RWPE2 (cell line): ENCODE results near the gene SATB2.

ENCODE experiments used
- ATAC-seq: fragments of 200-7000 bp; cut with Tn5 transposase; 3 replicates; pipeline ENCODE4 v1.9.1; 2021; ENCODE audit warnings: low read depth
- DNase-seq: peaks from one replicate; pipeline ENCODE4 v3.0.0-alpha.2; 2020; ENCODE audit warnings: low spot score
- H3K27ac ChIP-seq: fragments of 450-650 bp; 2 replicates; pipeline ENCODE4 v1.5.1; 2017; ENCODE audit warnings: mild to moderate bottlenecking; ENCODE audit not compliant: poor library complexity, severe bottlenecking
- H3K27me3 ChIP-seq: fragments of 250-450 bp; sonication (Bioruptor Pico); 2 replicates; pipeline ENCODE4 v1.5.1; 2021; ENCODE audit warnings: mild to moderate bottlenecking, moderate library complexity; ENCODE audit not compliant: insufficient read depth, poor library complexity, severe bottlenecking
- H3K36me3 ChIP-seq: fragments of 250-450 bp; sonication (Bioruptor Pico); 2 replicates; pipeline ENCODE4 v1.5.1; 2020; ENCODE audit warnings: low read depth, mild to moderate bottlenecking, moderate library complexity
- H3K4me1 ChIP-seq: fragments of 250-450 bp; sonication (Bioruptor Pico); 2 replicates; pipeline ENCODE4 v1.5.1; 2021; ENCODE audit warnings: mild to moderate bottlenecking, moderate library complexity; ENCODE audit not compliant: insufficient read depth, poor library complexity, severe bottlenecking
- H3K4me3 ChIP-seq: fragments of 250-450 bp; sonication (Bioruptor Pico); 2 replicates; pipeline ENCODE4 v1.5.1; 2021; ENCODE audit warnings: mild to moderate bottlenecking, moderate library complexity; ENCODE audit not compliant: severe bottlenecking
- H3K9me3 ChIP-seq: fragments of 250-450 bp; sonication (Bioruptor Pico); 2 replicates; pipeline ENCODE4 v1.5.1; 2021; ENCODE audit warnings: mild to moderate bottlenecking, moderate library complexity; ENCODE audit not compliant: severe bottlenecking
- TF ChIP-seq, protein P1 (sequence below): fragments of 450-650 bp; IDR thresholded peaks from one replicate; pipeline ENCODE4 v1.5.1; 2017; ENCODE audit warnings: mild to moderate bottlenecking, moderate library complexity; ENCODE audit not compliant: poor library complexity, severe bottlenecking

SATB2 gene

DNA sequence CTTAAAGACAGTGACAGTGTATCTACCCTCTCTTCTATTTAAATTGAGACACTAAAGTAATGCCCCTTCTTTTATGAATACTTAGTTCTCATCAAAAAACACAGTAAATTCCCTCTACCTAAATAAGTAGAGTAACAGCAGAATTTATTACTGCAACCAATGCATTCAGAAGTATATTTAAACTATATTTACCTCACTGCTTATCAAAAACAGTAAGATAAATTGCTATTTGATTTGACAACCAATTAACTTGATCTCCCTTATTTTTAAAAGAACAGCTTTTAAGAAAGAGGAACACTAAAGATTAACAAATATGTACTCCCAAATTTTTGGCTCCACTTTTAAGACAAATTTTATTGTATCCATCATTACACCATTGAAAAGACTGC is 4.8 kb downstream of the SATB2 start:
- no peak overlapping the region for H3K4me3 ChIP-seq
- ATAC-seq: no peak

DNA sequence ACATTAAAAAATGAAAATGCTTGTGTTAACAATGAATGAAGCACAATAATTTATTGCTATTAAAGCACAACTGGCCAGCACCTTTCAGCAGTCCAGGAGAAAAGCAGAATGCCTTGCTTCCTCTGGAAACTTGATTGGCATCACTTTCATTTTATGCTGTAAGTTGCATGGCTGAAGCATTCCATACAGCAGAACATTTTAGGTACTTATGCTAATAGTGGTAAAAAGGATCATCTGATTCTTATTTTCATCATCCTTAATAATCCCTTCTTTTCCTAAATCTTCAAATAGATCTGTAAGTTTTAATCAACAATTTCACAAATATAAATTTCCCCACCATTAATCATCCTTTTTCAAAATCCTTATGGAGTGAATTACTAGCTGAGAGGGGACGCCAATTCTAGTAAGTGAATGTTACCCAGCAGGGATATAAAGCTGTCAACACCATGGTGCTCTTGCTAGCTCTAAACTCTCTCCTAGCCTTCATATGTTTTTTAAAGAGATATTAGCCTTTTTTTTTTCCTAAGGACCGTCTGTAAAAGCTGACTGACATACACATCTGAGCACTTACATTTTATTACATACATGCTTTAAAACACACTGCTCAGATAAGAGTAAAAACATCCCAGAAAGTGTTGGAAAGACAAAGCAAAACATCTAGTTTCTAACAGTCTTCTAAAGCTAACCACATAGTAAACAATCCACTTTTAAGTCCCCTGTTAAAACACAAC is 5.3 kb downstream of the SATB2 start:
- TF ChIP-seq, protein P1, sequence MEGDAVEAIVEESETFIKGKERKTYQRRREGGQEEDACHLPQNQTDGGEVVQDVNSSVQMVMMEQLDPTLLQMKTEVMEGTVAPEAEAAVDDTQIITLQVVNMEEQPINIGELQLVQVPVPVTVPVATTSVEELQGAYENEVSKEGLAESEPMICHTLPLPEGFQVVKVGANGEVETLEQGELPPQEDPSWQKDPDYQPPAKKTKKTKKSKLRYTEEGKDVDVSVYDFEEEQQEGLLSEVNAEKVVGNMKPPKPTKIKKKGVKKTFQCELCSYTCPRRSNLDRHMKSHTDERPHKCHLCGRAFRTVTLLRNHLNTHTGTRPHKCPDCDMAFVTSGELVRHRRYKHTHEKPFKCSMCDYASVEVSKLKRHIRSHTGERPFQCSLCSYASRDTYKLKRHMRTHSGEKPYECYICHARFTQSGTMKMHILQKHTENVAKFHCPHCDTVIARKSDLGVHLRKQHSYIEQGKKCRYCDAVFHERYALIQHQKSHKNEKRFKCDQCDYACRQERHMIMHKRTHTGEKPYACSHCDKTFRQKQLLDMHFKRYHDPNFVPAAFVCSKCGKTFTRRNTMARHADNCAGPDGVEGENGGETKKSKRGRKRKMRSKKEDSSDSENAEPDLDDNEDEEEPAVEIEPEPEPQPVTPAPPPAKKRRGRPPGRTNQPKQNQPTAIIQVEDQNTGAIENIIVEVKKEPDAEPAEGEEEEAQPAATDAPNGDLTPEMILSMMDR: no peak
- no peak overlapping the region for H3K4me3 ChIP-seq
- ATAC-seq: no peak

More for the DNA sequence above, 4.8 kb downstream of the SATB2 start:
- no peaks in the 10 kb centered on the region for H3K9me3 ChIP-seq
- H3K27me3 ChIP-seq: no peaks in the 10 kb centered on the region
- no peak overlapping the region for H3K27ac ChIP-seq
- no peak for DNase-seq
- TF ChIP-seq, protein P1: no peak
- peaks cover 29% of the 10 kb centered on the region for H3K36me3 ChIP-seq
- peaks cover 20% of the 10 kb centered on the region for H3K4me1 ChIP-seq

DNA sequence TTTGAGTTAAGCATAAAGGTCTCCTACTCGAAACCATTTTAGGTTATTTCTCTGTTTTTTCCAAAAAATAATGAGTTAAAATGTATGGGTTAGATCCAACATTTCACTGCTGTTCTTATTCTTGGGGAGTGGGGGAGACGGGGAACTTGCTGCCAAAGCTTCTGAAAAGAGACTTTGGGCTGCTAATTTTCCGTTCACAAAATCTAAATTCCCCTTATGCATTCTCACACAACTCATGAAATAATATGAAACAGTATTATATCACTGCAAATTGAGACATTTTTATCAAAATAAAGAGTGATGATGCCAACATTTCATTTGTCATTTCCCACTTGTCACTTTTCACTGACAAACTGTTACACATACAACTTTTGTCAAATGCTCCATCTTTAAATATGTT is 7.8 kb downstream of the SATB2 start:
- H3K36me3 ChIP-seq: peaks cover 29% of the 10 kb centered on the region
- H3K4me3 ChIP-seq: no peak overlapping the region
- no peak overlapping the region for H3K27ac ChIP-seq
- H3K4me1 ChIP-seq: peaks cover 15% of the 10 kb centered on the region
- no peaks in the 10 kb centered on the region for H3K9me3 ChIP-seq
- TF ChIP-seq, protein P1: no peak
- DNase-seq: no peak
- no peaks in the 10 kb centered on the region for H3K27me3 ChIP-seq
- ATAC-seq: no peak

More for the DNA sequence above, 5.3 kb downstream of the SATB2 start:
- Histone ChIP-seq H3K27ac (no peak overlapping the region), H3K9me3 (no peaks in the 10 kb centered on the region), H3K4me1 (peaks cover 20% of the 10 kb centered on the region), H3K36me3 (peaks cover 29% of the 10 kb centered on the region), H3K27me3 (no peaks in the 10 kb centered on the region)
- no peak for DNase-seq

- TF ChIP-seq, protein P1: no peak
- H3K36me3 ChIP-seq: peaks cover 25% of the 10 kb centered on the region
- H3K27me3 ChIP-seq: no peaks in the 10 kb centered on the region
- DNase-seq (no peak), ATAC-seq (no peak)
- no peak overlapping the region for H3K4me3 ChIP-seq
- H3K9me3 ChIP-seq: no peaks in the 10 kb centered on the region
- H3K27ac ChIP-seq: no peak overlapping the region
- H3K4me1 ChIP-seq: peaks cover 12% of the 10 kb centered on the region
Observed at GRCh38 chr2:199449455-199449854, 8.3 kb downstream of the SATB2 start.

GRCh38 chr2:199446996-199447576 is 10.7 kb downstream of the SATB2 start:
- DNase-seq: no peak
- no peak for ATAC-seq
- peaks cover 12% of the 10 kb centered on the region for H3K36me3 ChIP-seq
- no peak overlapping the region for H3K27ac ChIP-seq
- no peaks in the 10 kb centered on the region for H3K27me3 ChIP-seq
- no peak overlapping the region for H3K4me3 ChIP-seq
- no peaks in the 10 kb centered on the region for H3K4me1 ChIP-seq
- no peaks in the 10 kb centered on the region for H3K9me3 ChIP-seq
- TF ChIP-seq, protein P1: no peak
